Left ventricle myocardium inferior (tissue), 1 donor: ENCODE measurements around the gene SDF2L1. TPM values are rescaled to one million over a fixed set of nuclear protein-coding genes. Genes with fewer than 3 reads are reported as not detected.
"Not testable (repeated sequence)": the region's sequence is repeated elsewhere in the genome, so short reads cannot be mapped to it uniquely, and the experiment has no call there.

Experiments used
- DNase-seq: peaks from one replicate; pipeline ENCODE4 v3.0.0-alpha.2; 2020
- H3K27ac ChIP-seq: fragments of 200-600 bp; replicated peaks from 2 replicates; pipeline ENCODE4 v1.8.0; 2021
- H3K27me3 ChIP-seq: fragments of 200-600 bp; 2 replicates; pipeline ENCODE4 v1.8.0; 2021; ENCODE audit warnings: low read depth
- H3K36me3 ChIP-seq: fragments of 200-600 bp; 2 replicates; pipeline ENCODE4 v1.8.0; 2021
- H3K4me1 ChIP-seq: fragments of 200-600 bp; 2 replicates; pipeline ENCODE4 v1.8.0; 2021
- H3K4me3 ChIP-seq: fragments of 200-600 bp; 2 replicates; pipeline ENCODE4 v1.8.0; 2021; ENCODE audit warnings: mild to moderate bottlenecking, moderate library complexity
- H3K9me3 ChIP-seq: fragments of 200-600 bp; replicated peaks from 2 replicates; pipeline ENCODE4 v1.8.0; 2021
- CTCF ChIP-seq: fragments of 200-600 bp; IDR thresholded peaks from 2 replicates; pipeline ENCODE4 v1.8.0; 2021; ENCODE audit warnings: antibody characterized with exemption, mild to moderate bottlenecking, borderline replicate concordance
- intact Hi-C: fragments of 100-400 bp; cut with micrococcal nuclease; formaldehyde crosslinking; loops from one replicate; pipeline ENCODE4 v1.11.0; 2022
- total RNA-seq: library from RNA; stranded (reverse); fragmentation: NEBNext Ultra II Directional; extraction: Animal tissue kit (Norgen Biotek cat#: 25700); gene quantifications from one replicate; pipeline ENCODE4 v1.2.1, GENCODE V29; 2021
- donor health status: DM: no; HTN: yes; CAD: no; lungs with severe emphysema.

SDF2L1 gene
- total RNA-seq, 1 donor from 2014 or later: 18.3 TPM

DNA sequence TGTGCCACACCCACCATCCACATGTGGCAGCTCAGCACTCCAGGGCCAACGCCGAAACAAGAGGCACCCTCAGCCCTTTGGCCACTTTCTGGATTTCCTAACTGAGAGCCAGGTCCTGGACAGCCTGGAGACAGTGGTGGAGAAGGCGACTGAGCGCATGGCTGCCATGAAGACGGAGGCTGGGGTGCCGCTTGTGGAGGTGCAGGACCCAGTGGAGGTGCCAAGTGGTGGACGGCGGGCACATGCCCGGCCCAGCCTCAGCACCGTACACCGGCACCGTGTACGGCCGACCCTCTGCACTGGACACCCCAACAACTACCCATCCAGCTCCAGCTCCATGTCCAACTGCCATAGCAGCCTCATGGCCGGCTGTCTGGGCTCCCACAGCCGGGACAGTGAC is 8.0 kb upstream of the SDF2L1 start:
- Histone ChIP-seq H3K36me3 (no peaks in the 10 kb centered on the region), H3K4me3 (no peak overlapping the region), H3K9me3 (no peaks in the 10 kb centered on the region), H3K4me1 (peaks cover 14% of the 10 kb centered on the region), H3K27ac (no peak overlapping the region), H3K27me3 (no peaks in the 10 kb centered on the region)
- intact Hi-C loops: no loop called here
- DNase-seq: no peak
- no peak for TF ChIP-seq CTCF

GRCh38 chr22:21634844-21635243 is 7.3 kb upstream of the SDF2L1 start:
- intact Hi-C loops: no loop called here
- Histone ChIP-seq H3K27me3 (no peaks in the 10 kb centered on the region), H3K36me3 (no peaks in the 10 kb centered on the region), H3K9me3 (no peaks in the 10 kb centered on the region), H3K4me3 (no peak overlapping the region), H3K27ac (no peak overlapping the region), H3K4me1 (peaks cover 6% of the 10 kb centered on the region)
- no peak for DNase-seq
- TF ChIP-seq CTCF: no peak

DNA sequence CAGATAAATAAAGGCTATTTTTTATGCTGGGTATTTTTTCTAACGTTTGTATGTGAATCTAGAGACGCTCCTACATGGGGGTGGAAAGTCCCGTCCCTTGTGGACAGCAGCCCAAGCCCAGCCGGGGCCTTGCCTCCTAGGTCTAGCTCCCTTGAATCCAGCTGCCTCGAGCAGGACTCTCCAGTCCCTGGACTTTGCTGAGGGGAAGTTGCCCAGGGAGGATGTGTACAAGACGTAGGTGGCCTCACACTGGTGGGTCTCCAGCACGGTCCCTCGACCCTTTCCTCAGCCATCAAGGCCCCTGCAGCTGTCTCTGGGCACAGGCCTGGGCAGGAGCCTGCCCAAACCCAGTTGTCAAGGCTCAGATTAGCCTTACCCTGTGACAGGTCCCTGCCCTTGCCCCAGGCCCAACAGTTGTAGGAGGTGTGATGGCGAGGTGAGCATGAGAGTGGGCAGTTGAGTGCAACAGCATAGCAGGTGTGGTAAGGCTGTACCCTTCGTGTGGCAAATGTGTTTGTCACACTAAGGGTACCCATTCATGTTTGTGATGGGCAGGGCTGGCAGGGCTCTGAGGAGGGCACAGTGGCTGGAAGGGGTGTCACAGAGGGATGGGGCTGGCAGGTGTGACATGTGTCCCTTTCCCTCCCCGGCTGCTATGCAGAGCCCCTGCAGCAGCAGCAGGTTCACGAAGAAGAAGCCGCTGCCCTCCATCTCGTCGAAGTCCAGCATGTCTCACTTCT is 6.2 kb upstream of the SDF2L1 start:
- Histone ChIP-seq H3K27ac (no peak overlapping the region), H3K9me3 (no peaks in the 10 kb centered on the region), H3K36me3 (no peaks in the 10 kb centered on the region), H3K4me1 (peaks cover 2% of the 10 kb centered on the region), H3K27me3 (no peaks in the 10 kb centered on the region), H3K4me3 (no peak overlapping the region)
- TF ChIP-seq CTCF: no peak
- DNase-seq: no peak
- intact Hi-C loops: no loop called here

GRCh38 chr22:21636629-21637218 is 5.4 kb upstream of the SDF2L1 start:
- intact Hi-C loops: no loop called here
- no peaks in the 10 kb centered on the region for H3K27me3 ChIP-seq
- H3K4me1 ChIP-seq: peaks cover 10% of the 10 kb centered on the region
- no peak overlapping the region for H3K4me3 ChIP-seq
- TF ChIP-seq CTCF: no peak
- no peaks in the 10 kb centered on the region for H3K36me3 ChIP-seq
- no peak for DNase-seq
- H3K9me3 ChIP-seq: no peaks in the 10 kb centered on the region
- H3K27ac ChIP-seq: no peak overlapping the region

GRCh38 chr22:21637450-21637849 is 4.7 kb upstream of the SDF2L1 start:
- H3K27ac ChIP-seq, intact Hi-C loops: not testable (repeated sequence)

DNA sequence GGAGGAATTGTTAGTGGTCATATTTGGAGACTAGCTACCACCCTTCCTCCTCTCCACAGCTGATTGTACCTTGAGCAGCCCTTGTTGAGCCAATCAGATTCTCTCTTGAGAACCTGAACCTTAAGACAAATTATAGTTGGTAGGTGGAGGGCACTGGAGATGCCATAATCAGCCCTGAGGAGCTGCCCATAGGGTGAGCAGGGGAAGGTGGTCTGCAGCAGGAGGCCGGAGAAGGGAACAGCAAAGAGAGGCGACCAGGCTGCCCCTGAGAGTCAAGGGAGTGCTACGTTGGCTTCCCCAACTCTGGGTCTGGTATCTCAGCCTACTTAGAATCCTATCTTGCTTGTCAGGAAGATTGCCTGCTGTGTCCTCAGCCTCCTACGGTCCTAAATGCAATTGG is 2.7 kb upstream of the SDF2L1 start:
- no peak overlapping the region for H3K27ac ChIP-seq
- intact Hi-C loops: no loop called here
- no peaks in the 10 kb centered on the region for H3K27me3 ChIP-seq
- peaks cover 8% of the 10 kb centered on the region for H3K36me3 ChIP-seq
- no peak for DNase-seq
- no peak for TF ChIP-seq CTCF
- no peak overlapping the region for H3K4me3 ChIP-seq
- no peaks in the 10 kb centered on the region for H3K9me3 ChIP-seq
- H3K4me1 ChIP-seq: peaks cover 25% of the 10 kb centered on the region

More at GRCh38 chr22:21637450-21637849, 4.7 kb upstream of the SDF2L1 start:
- H3K4me3 ChIP-seq, DNase-seq, H3K27me3 ChIP-seq, H3K36me3 ChIP-seq, H3K9me3 ChIP-seq: not testable (repeated sequence)
- H3K4me1 ChIP-seq: peaks cover 13% of the 10 kb centered on the region
